ENCODE data around the gene YWHAB. TPM values are rescaled to one million over a fixed set of nuclear protein-coding genes. Genes with fewer than 3 reads are reported as not detected.
"Not testable (repeated sequence)": the region's sequence is repeated elsewhere in the genome, so short reads cannot be mapped to it uniquely, and the experiment has no call there.

Gene YWHAB
- total RNA-seq, 1 experiment from 2014 or later = 95.3 TPM

GRCh38 chr20:44866703-44867335 is 18.7 kb upstream of the YWHAB start:
- DNase-seq (ENCODE audit: low read depth) = no peak

- DNase-seq (ENCODE audit: low read depth) = no peak
These were observed 16.0 kb upstream of the YWHAB start for GRCh38 chr20:44869471-44869870.

DNA sequence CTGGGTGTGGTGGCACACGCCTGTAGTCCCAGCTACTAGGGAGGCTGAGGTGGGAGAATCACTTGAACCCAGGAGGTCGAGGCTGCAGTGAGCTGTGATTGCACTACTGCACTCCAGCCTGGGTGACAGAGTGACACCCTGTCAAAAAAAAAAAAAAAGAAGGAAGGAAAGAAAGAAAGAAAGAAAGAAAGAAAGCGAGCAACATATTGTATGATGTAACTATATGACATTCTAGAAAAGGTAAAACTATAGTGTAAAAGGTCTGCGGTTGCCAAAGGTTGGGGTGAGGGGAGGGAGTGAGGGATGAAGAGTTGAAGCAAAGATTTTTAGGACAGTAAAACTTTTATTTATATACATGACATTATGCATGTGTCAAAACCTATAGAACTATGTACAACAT is 3.1 kb upstream of the YWHAB start:
- not testable (repeated sequence) for DNase-seq (ENCODE audit: low read depth)

GRCh38 chr20:44883214-44883902 is 2.1 kb upstream of the YWHAB start:
- no peak for DNase-seq (ENCODE audit: low read depth)

DNA sequence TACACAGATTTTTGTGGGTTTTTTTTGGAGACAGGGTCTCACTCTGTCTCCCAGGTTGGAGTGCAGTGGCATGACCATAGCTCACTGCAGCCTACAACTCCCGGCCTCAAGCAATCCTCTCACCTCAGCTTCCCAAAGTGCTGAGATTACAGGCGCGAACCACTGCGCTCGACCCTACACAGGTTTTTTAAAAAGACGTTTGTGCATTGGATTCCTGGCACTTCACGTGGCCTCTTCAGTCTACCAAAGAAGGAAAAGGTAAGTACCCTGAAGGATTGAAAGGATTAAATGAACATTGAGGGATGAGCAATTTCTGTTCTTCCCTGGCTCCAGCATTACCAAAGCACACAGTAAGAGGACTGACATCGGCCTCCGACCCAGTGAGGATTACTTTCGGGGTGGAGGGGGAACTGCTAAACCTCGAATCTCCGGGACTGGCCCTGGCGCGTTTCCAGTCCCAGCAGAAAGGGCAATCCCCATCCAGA is 556 bp upstream of the YWHAB start:
- DNase-seq (ENCODE audit: low read depth) = no peak

DNA sequence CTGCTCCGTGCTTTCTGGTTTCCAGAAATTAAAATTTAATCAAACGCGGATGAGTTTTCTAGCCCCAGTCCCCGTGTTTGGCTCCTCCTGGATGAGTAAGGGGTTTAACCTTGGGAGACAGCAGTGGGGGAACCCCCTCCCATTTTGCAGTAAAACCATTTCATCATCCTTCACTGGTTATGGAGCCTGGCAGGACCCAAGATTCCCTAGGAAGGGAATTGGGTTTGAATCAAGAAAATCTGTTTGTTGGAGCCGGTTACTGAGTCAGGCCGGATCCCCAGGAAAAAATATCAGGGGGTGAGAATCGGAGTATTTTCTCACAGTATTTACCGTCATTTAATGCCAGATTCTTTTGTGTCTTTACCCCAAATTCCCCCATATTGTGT is 754 bp downstream of the YWHAB start:
- no peak for DNase-seq (ENCODE audit: low read depth)

DNA sequence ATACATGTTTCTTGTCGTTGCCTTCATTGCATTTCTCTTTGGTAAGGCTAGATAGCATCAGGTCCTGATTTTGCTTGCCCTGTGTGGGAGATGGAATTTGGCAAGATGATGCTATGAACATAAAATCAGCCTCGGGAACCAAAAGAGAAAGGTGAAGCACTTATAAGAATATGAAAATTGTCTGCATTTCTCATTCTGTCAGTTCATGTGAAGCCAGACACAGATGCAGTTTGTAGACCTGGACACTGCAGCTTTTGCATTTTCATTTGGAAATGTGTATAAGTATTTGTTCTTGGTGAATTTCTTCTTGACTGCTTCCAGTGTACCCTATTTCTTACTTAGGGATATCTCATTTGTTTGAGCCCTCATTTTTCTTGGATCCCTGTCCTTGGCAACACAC is 1.3 kb downstream of the YWHAB start:
- no peak for DNase-seq (ENCODE audit: low read depth)

- no peak for DNase-seq (ENCODE audit: low read depth)
These were observed 2.0 kb downstream of the YWHAB start for GRCh38 chr20:44887466-44887865.

DNA sequence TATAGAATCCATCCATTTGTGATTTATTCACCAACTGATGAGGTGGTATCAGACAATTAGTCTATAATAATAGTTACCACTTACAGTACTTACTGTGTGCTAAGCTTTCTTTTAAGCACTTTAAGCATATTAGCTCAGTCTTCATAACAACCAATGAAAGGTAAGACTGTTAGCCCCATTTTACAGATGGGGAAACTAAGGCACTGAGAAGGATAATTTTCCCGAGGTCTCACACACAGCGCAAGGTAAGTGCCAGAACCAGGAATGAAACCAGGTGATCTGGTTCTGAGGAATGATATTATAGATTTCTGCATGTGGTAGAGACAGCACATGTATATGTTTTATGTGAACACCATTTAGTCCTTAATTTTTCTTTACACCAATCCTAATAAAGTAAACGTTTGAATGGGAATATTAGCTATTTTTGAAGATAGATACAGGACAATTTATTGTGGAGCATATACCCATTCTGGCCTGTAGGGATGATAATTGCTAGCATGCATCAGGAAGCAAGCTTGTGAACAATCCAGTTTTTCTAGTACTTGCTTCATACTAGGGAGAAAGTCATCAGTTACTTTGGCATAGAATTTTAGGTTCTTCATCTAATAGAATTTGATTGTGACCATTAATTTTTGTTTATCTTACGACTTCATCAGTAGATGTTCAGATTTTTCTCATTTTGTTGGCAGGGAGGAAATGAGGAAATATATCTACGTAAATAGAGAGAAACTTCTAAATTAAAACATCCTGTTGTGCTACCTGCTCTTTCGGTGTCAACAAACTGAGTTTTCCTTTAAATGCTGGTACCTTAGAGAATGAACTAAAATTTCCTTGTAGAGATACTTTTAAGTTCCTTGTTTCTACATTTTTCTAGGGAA is 3.0 kb downstream of the YWHAB start:
- peak; percentile 15 for DNase-seq (ENCODE audit: low read depth)

- DNase-seq (ENCODE audit: low read depth) = no peak
These were observed 6.3 kb downstream of the YWHAB start for GRCh38 chr20:44891826-44892225.

DNA sequence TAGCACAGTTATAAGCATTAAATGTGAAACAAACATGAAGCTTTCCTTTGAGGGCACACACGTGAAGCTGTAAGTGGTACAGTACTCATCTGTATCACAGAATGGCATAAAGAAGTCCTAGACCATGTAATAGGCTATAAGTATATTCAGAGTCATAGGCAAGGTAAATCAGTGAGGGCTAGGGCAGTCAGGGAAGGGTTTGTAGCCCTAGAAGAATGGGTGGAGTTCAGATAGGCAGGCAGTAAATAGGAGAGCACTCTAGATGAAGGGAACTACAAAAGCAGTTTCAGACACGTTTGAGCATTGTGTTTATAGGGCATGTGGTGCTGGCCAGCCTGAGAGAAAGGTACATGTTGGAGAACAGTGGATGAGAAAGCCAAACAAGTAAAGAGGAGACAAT is 9.5 kb downstream of the YWHAB start:
- DNase-seq (ENCODE audit: low read depth) = no peak

DNA sequence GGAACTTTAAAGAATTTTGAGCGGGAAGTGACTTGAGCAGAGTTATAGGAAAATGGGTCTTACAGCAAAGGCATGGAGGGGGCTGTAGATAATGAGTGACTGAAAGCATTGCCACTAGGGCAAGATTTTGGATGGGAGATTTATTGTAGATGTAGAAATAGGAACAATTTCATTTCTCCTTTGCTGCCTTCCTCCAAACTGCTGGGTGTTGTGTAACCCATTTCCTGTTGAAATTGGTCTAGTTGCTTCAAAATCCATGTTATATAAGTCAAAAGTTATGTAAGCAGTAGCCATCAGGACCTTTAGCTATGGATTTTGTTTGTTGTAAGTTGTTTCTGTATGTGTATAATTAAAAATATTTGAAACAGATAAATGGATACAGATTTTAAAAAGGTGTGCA is 11.1 kb downstream of the YWHAB start:
- DNase-seq (ENCODE audit: low read depth) = no peak

DNA sequence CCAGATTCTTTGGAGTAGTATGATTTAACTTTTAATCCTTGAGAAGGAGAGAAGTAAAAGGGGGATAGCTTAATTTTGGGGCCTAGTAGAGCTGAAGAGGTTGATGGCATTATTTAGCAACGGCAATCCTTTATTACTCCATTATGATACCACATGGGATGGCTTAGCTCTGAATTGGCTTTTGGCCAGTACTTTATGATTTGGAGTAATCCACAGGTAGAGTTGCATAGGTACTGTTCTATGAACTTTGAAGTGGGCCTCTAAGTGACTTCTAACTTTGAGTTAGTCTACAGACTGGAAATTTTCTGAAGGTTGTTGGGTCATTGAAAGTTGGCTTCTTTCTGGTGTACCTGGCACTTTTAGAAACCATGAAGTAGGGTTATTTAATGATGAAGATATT is 11.6 kb downstream of the YWHAB start:
- no peak for DNase-seq (ENCODE audit: low read depth)

DNA sequence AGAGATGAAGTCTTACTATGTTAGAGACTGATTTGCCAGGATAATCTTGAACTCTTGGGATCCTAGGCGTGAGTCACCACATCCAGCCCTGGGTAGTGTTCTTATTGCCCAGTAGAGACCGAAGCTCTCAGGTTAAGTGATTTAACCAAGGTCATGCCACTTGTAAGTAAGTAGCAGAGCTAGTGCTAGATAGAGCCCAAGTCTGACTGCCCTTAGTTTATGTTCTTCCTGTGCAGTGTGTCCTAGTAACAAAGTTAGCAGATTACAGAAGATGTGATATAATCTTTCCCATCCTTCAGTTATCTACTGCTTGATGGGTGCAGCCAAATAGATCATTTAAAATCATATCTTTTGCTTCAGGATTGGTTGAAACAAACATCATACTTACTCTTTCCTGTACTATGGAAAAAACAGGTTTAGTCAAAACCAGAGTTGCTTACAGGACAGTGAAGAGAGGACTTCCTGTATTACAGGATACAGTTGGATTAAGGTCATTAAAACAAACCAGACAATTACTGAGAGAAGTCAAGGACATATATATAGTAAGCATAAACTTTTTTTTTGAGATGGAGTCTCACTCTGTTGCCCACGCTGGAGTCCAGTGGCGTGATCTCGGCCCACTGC is 14.8 kb downstream of the YWHAB start:
- DNase-seq (ENCODE audit: low read depth) = no peak

- peak; percentile 34 for DNase-seq (ENCODE audit: low read depth)
These were observed 16.5 kb downstream of the YWHAB start for GRCh38 chr20:44901974-44902373.

- DNase-seq (ENCODE audit: low read depth) = no peak
These were observed 18.9 kb downstream of the YWHAB start for GRCh38 chr20:44904377-44904776.

DNA sequence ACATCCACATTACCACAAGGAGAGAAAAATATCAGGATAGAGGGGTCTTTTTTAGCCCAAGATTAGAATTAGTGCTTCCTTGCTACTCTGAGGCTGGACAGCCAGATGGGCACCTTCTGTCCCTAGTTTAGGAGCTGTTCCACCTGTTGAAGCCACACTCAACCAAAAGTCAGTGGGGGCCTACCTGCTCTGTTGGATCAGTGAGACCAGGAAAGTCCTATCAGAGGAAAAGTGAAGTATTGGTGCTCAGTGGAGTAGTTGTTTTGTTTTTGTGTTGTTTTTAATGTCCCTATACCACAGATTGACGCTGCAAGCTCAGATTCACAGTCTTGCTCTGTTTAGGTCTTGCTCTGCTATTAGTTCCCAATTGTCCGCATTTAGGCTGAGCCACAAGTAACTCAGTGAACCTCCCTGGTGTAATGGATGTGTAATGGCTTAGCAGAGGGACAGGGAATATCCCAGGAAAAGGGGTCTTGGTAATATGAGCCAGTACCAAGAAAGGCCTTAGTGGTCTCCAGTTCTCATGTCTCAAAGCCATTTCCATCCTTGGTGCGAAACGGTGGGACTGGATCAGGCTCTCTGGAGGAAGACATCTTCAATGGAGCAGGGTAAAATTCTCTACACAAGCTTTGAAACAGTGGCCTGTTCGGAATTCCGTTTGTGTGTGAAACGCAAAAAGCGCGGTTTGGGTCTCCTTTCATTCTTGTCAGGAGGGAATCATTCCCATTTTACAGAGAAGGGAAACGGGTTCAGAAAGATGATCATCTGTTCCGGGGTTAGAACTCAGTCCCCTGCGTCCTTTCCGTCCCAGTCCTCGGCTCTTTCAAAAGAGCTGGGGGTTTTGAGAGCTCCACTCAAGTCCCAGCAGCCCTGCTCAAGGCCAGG is 23.7 kb downstream of the YWHAB start:
- DNase-seq (ENCODE audit: low read depth) = no peak

DNA sequence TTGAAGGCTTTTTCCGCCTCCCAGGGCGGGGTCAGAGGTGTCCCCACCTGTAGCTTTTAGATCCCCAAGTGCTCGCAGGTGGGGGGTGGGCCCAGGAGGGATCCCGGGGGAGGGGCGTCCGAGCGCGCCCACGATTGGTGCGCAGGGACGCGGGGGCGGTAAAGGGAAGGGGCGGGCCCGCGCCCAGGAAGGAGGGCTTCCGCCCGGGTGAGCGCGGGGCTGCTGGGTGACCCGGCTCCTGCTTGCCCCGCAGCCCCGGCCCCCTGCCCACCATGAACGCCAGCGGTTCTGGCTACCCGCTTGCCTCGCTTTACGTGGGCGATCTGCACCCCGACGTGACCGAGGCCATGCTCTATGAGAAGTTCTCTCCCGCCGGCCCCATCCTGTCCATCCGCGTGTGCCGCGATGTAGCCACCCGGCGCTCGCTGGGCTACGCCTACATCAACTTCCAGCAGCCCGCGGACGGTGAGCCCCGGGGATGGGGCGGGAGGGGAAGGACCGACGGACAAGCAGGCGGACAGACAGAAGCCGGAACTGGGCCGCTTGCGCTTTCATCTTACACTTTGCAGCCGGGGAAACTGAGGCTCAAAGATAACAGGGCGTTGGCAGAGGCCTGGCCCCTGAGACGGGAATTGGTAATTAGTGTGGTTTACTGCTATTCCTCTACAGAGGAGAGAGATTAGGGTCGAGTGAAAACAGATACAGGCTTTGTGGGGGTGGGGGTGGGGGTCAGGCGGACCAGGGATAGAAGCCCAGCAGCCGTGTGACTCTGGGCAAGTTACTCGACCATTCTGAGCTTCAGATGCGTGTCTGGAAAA is 24.6 kb downstream of the YWHAB start, which contains the start of gene PABPC1L:
PABPC1L (plus strand) TSS at position 189 of the 818 bp plus-strand sequence; CDS start at position 273, 84 bp downstream.
- peak; percentile 49 for DNase-seq (ENCODE audit: low read depth)

GRCh38 chr20:44910690-44911262 is 25.3 kb downstream of the YWHAB start:
- no peak for DNase-seq (ENCODE audit: low read depth)

Data from LHCN-M2 (cell line).